ENCODE results near the gene ELAVL1. TPM values are rescaled to one million over a fixed set of nuclear protein-coding genes. Genes with fewer than 3 reads are reported as not detected.
A peak's percentile ranks its signal among the peaks of the same experiment; 100 is the strongest.
"Not testable (repeated sequence)": the region's sequence is repeated elsewhere in the genome, so short reads cannot be mapped to it uniquely, and the experiment has no call there.

Gene ELAVL1
- total and polyA plus RNA-seq, 2 of the 13 experiments (the other 11 are each of a cell fraction or from before 2014, with no cell fraction given): 27.9 to 38.4 TPM

DNA sequence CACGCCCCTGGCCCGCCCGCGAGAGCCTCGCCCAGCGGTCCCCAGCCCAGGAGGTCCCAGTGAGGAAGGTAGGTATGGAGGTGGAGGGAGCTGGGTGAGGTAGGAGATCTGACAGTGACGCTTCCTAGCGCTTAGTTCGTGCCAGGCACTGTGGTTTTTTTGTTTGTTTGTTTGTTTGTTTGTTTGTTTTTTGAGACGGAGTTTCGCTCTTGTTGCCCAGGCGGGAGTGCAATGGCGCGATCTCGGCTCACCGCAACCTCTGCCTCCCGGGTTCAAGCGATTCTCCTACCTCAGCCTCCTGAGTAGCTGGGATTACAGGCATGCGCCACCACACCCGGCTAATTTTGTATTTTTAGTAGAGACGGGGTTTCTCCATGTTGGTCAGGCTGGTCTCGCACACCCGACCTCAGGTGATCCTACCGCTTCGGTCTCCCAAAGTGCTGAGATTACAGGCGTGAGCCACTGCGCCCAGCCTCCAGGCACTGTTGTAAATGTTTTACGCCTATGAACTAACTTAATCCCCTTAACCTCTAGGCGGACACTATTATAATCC is 87.3 kb downstream of the ELAVL1 start:
- POLR2A ChIA-PET: interaction anchor here (0.7 to 6.4 kb wide), 8 partner anchors 10 to 49 kb away, joined by 3 to 85 read pairs (median 32); partner anchors contain the start of genes LRRC8E, MAP2K7 and TIMM44
- in situ Hi-C loops (cut with HindIII; ENCODE audit: extremely low pct_ligation_motif_present, low pct_unique_long_range_greater_than_20kb); H3K79me2 ChIP-seq (ENCODE audit: insufficient read depth, low read length); DNase-seq (ENCODE audit: low spot score); H3K9me3 ChIP-seq (ENCODE audit: low read length); H2AFZ ChIP-seq (ENCODE audit: low read length); H4K20me1 ChIP-seq (ENCODE audit: insufficient read depth, low read length); CTCF ChIA-PET (ENCODE audit: low intra/inter-chr PET ratio, low total read pairs); H3K27me3 ChIP-seq (ENCODE audit: control insufficient read depth in 1 of 2, insufficient read depth in 2 of 2, low read length in 2 of 2); ATAC-seq; BruUV-seq (replicated peaks); H3K9ac ChIP-seq (ENCODE audit: insufficient read depth, low read depth, low read length); FAIRE-seq; intact Hi-C loops (cut with micrococcal nuclease; ENCODE audit: unreplicated experiment): not testable (repeated sequence)
- peaks cover 5 to 10% of the 10 kb centered on the region in 2 experiments; a peak in 2 of 5 replicates for H3K36me3 ChIP-seq (replicated peaks in 1 of 2; ENCODE audit: control insufficient read depth in 1 of 2, insufficient read depth in 2 of 2, low read length in 2 of 2)
- peak overlapping the region; percentile 91; the same call in 1 of the 2 replicates for H3K4me2 ChIP-seq (ENCODE audit: low read depth, low read length)
- peak overlapping the region; percentile 92 for H3K27ac ChIP-seq (ENCODE audit: extremely low read length, insufficient read depth, low read length)
- WGBS (ENCODE audit: low lambda C conversion rate): 96% methylated on average over 29 of the region's 29 CpGs
- TF ChIP-seq ZMYM2 (CRISPR knock-in tag; IDR thresholded peaks at IDR 0.05) (peak; percentile 67; the same call in 1 of the 2 replicates), CENPT (CRISPR knock-in tag; IDR thresholded peaks at IDR 0.05; ENCODE audit: low read depth) (0 out of 2 replicates have a peak, but pooled peaks have one; percentile 4)
- 0 out of 6 replicates have a peak overlapping the region, but pooled peaks of 1 of the 3 experiments have one; percentile 85 for H3K4me3 ChIP-seq (replicated peaks in 1 of 3; ENCODE audit: insufficient read depth in 1 of 3, low read depth in 2 of 3, low read length in 3 of 3)
- peaks cover 41% of the 10 kb centered on the region for H3K4me1 ChIP-seq (ENCODE audit: insufficient read depth, low read length)

- intact Hi-C loops (cut with micrococcal nuclease; ENCODE audit: unreplicated experiment) (no loop called here), in situ Hi-C loops (cut with HindIII; ENCODE audit: extremely low pct_ligation_motif_present, low pct_unique_long_range_greater_than_20kb) (no loop called here)
- Histone ChIP-seq H3K36me3 (replicated peaks in 1 of 2; ENCODE audit: control insufficient read depth in 1 of 2, insufficient read depth in 2 of 2, low read length in 2 of 2) (peaks cover 5 to 10% of the 10 kb centered on the region in 2 experiments; a peak in 1 of 5 replicates), H4K20me1 (ENCODE audit: insufficient read depth, low read length) (peaks cover 5% of the 10 kb centered on the region; the same call in 1 of the 2 replicates), H3K27me3 (ENCODE audit: control insufficient read depth in 1 of 2, insufficient read depth in 2 of 2, low read length in 2 of 2) (no peaks in the 10 kb centered on the region; a peak in 1 of 5 replicates), H2AFZ (ENCODE audit: low read length) (no peak overlapping the region), H3K79me2 (ENCODE audit: insufficient read depth, low read length) (no peaks in the 10 kb centered on the region), H3K4me1 (ENCODE audit: insufficient read depth, low read length) (peaks cover 41% of the 10 kb centered on the region), H3K27ac (ENCODE audit: extremely low read length, insufficient read depth, low read length) (peak overlapping the region; percentile 30), H3K9ac (ENCODE audit: insufficient read depth, low read depth, low read length) (0 out of 2 replicates have a peak overlapping the region, but pooled peaks have one; percentile 49), H3K9me3 (ENCODE audit: low read length) (no peaks in the 10 kb centered on the region), H3K4me2 (ENCODE audit: low read depth, low read length) (peak overlapping the region; percentile 89), H3K4me3 (replicated peaks in 1 of 3; ENCODE audit: insufficient read depth in 1 of 3, low read depth in 2 of 3, low read length in 3 of 3) (peak overlapping the region; percentile 40 to 70 (median 57); a peak in 4 of 6 replicates)
- ChIA-PET CTCF (ENCODE audit: low intra/inter-chr PET ratio, low total read pairs) (no interaction called here), POLR2A (interaction anchor here (1.1 to 6.4 kb wide), 6 partner anchors 9 to 49 kb away, joined by 3 to 85 read pairs (median 54); partner anchors contain the start of genes LRRC8E, MAP2K7 and TIMM44)
- BruUV-seq (replicated peaks): no TSS peak
- 93% methylated on average over 38 of the region's 71 CpGs for WGBS (ENCODE audit: low lambda C conversion rate)
- ATAC-seq (no peak), DNase-seq (ENCODE audit: low spot score) (no peak), FAIRE-seq (no peak)
- peak; percentile 71 for TF ChIP-seq AGO2 (optimal IDR thresholded peaks at IDR 0.05; ENCODE audit: low read depth, low read length)
- TF ChIP-seq ZBTB38 (CRISPR knock-in tag; IDR thresholded peaks at IDR 0.05): 0 out of 2 replicates have a peak, but pooled peaks have one; percentile 78
- TF ChIP-seq ZNF24 (IDR thresholded peaks at IDR 0.05): no peak
- peak; percentile 94 for TF ChIP-seq ZBTB33 (CRISPR knock-in tag; IDR thresholded peaks at IDR 0.05)
- peak; percentile 59 for TF ChIP-seq HOXA3 (CRISPR knock-in tag; IDR thresholded peaks at IDR 0.05)
- TF ChIP-seq ZNF550 (CRISPR knock-in tag; IDR thresholded peaks at IDR 0.05; ENCODE audit: borderline replicate concordance): no peak
- TF ChIP-seq, protein P1, sequence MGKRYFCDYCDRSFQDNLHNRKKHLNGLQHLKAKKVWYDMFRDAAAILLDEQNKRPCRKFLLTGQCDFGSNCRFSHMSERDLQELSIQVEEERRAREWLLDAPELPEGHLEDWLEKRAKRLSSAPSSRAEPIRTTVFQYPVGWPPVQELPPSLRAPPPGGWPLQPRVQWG (CRISPR knock-in tag; IDR thresholded peaks at IDR 0.05; ENCODE audit: borderline replicate concordance, low read depth): no peak
- TF ChIP-seq RBFOX2 (IDR thresholded peaks at IDR 0.05; ENCODE audit: low read depth, low read length): peak; percentile 26; the same call in 1 of the 2 replicates
Measured at GRCh38 chr19:7917267-7918061, 88.0 kb downstream of the ELAVL1 start.
